GM18505 (cell line): ENCODE results near the gene NUPR2.
"Not testable (repeated sequence)": the region's sequence is repeated elsewhere in the genome, so short reads cannot be mapped to it uniquely, and the experiment has no call there.

Source experiments
- ATAC-seq: cut with Tn5 transposase; IDR thresholded peaks from one replicate; pipeline ENCODE4 v1.9.1; 2021; ENCODE audit not compliant: unreplicated experiment
- POLR2A ChIP-seq: IDR thresholded peaks from 4 replicates; pipeline ENCODE4 v1.6.1; 2011; ENCODE audit warnings: borderline replicate concordance; ENCODE audit not compliant: insufficient read depth, insufficient read length; ENCODE audit errors: extremely low read depth

The NUPR2 gene

DNA sequence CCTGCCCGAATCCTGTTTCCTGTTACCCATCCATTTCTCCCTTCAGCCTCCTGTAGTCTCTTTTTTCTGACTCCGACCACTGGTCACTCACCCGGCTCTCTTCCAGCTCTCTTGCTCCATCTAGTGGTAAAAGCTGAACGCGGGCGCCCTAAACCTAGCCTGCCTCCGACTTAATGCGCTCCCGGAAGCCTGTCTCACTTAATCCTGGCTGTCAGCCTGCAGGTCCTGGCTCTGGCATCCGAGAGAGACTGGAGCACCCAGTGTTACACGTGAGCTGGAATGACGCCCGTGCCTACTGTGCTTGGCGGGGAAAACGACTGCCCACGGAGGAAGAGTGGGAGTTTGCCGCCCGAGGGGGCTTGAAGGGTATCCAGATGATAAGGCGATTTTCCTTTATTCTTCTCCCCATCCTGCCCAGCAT is 41.8 kb downstream of the NUPR2 start:
- TF ChIP-seq POLR2A: no peak
- ATAC-seq: peak; percentile 81

DNA sequence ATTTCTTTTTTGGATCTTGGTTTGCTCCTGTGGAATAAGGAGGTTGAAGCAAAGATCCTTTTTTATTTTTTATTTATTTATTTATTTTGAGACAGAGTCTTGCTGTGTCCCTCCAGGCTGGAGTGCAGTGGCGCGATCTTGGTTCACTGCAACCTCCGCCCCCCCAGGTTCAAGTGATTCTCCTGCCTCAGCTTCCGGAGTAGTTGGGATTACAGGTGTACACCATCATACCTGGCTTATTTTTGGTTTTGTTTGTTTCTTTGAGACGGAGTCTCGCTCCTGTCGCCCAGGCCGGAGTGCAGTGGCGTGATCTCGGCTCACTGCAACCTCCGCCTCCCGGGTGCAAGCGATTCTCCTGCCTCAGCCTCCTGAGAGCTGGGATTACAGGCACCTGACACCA is 49.8 kb downstream of the NUPR2 start:
- not testable (repeated sequence) for ATAC-seq
